NCI-H748 (cell line): ENCODE results near the gene CCDC50.
A peak's percentile ranks its signal among the peaks of the same experiment; 100 is the strongest.

Experiments
- DNase-seq: peaks from one replicate; lab custom pipeline; 2025; ENCODE audit not compliant: unreplicated experiment; lab: John Stamatoyannopoulos, UW

Gene CCDC50

GRCh38 chr3:191316876-191317603, 12.2 kb upstream of the CCDC50 start:
- DNase-seq = no peak

- DNase-seq = no peak
Measured at GRCh38 chr3:191320316-191320715, 8.9 kb upstream of the CCDC50 start.

- DNase-seq = no peak
Measured at GRCh38 chr3:191321019-191321767, 8.0 kb upstream of the CCDC50 start.

- no peak for DNase-seq
Measured at GRCh38 chr3:191324936-191325335, 4.3 kb upstream of the CCDC50 start.

DNA sequence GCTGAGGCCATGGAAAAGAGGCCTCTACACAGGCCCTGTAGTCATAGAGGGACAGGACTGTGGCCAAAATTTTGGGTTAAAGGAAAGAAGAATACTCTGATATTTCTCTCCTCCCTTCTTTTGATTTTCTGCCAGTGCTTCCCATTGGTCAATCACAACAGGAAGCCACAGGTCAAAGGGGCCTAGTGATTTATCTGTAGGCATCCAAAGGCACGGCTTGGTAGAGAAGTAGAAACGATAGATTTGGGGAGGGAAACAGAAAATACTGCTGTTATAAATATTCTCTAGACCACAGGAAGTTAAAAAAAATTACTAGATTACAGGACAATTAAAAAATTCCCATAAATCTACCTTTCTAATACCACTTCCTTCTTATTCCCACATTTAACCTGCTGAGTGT, 1.7 kb upstream of the CCDC50 start:
- no peak for DNase-seq

DNA sequence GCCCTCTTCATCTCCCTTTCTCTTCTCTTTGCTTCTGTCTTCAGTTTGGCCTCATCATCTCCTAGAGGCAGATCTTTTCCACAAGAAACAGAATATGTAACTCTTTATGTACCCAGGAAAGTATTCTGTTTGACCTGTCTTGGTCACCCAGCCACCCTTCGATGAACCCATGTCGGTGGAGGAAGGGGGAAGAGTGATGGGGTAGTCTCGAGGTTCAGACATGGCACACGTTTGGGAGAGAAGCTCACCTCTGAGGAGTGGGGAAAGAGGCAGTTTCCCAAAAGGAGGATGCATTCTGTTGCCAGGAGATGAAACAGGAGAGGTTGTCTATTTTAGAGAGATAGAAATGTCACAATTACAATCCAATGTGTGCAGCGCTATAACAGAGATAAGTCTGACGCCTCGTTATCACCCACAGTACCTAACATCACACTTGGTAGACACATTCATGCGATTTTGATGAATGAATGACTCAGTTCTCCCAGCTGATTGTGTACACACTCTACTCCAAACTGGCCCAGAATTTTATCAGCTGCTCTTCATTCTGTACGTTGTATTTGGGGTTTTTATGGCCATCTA, 722 bp upstream of the CCDC50 start:
- DNase-seq = peak; percentile 8

DNA sequence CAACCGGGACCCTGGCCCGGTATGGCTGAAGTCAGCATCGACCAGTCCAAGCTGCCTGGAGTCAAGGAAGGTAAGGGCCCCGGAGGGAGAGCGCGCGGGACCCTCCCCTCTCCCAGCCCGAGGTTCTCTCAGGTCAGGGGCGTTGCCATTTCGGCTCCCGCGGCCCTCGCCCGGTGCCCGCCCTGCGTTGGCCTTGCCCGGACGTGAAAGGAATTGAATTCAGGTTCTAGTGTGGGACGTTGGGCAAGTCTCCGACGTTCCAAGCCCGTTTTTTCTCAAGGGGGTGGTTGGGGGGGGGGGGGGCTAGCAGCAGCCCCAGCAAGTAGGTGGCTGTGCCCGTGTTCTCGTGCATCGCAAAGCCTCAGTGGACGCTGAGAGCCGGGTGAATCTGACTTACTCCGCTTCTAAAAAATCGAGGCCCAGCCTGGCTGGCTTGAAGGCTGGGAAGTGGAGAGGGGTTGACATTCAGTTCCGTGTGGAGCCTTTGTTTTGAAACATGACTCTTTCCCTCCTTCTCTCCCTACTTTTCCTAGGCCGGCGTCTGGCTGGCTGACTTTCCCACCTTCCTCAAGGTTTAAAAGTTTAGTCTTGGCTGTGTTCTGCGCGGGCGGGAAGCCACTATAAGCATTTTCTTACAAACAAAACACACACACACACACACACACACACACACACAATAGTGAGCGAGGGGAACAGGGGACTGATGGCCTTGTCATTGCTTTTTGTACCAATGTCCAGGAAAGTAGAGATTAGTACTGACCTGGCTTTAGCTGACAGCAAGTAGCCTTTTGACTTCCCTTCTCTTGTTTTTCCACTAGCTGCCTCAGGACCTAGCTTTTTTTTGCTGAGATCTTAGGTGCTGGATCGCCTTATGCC, 698 bp downstream of the CCDC50 start, which contains the start of gene UTS2B:
UTS2B (minus strand) TSS at position 873 of the 876 bp plus-strand sequence. CDS start 48,337 bp downstream, outside the sequence.
- peak; percentile 59 for DNase-seq

GRCh38 chr3:191330530-191331048, 1.4 kb downstream of the CCDC50 start:
- DNase-seq = no peak

GRCh38 chr3:191331388-191331787, 2.2 kb downstream of the CCDC50 start:
- DNase-seq = no peak

- DNase-seq = no peak
Measured at GRCh38 chr3:191333298-191333880, 4.2 kb downstream of the CCDC50 start.

DNA sequence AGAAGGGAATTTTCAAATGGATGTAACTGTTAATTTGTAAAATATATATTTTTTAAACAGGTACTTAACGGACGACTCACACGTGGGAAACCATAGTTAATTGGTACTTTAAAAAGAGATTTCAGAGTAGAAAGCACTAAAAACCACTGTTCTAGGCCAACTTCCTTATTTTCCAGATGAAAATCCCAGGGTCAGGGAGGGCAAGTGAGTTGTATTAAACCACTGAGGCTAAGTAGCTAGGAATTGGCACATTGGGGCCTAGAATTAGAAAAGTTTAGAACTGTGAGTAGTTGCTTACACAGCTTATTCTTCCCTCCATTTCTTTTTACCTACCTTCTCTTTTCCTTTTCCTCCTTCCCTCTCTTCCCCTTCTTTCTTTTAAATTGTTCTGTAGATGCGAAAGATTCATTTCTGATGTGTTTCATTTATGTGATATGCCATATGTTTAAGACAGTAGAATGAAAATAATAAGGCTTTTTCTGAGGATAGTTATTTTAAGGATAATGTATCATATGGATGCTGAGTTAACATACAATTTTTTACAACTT, 5.2 kb downstream of the CCDC50 start:
- no peak for DNase-seq

- no peak for DNase-seq
Measured at GRCh38 chr3:191336833-191337232, 7.6 kb downstream of the CCDC50 start.

DNA sequence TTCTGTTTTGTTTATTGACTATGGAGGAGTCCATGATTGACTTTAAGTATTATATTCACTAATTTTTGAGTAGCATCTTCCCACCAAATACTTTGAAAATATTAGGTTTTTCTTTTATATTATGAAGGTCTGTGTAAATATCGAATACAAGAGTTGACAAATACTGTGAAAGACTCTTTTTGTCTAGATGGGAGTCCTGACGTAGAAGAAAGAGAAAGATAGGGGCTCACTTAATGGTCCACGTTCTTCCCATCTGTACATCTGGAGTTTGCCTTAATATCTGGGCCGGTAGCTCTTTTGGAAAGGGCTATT, 8.9 kb downstream of the CCDC50 start:
- no peak for DNase-seq

DNA sequence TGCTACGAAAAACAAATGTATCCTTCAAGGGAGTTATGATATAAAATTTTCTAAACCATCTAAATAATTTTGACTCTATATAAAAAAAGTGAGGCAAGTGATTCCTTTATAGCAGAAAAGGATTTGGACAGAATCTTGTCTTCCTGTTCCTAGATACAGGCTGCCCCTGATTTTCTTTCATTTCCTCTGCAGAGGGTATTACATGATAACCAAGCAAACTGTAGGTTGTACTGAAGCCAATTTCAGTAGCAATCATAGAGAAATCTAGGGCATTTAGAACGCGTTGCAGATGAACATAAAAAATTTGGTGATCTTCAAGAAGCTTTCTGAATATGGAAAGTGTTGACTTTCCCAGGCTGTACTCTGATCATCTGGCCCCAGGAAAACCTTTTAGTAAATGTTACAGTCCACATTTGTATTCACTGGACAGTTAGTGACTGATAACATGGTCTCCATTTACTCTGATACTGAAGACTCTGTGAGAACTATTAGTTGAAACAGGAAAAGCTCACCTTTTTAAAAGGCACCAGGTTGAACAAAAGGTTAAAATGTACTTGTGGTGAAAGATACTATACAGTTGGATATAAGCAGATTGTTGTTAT, 10.2 kb downstream of the CCDC50 start:
- DNase-seq = no peak

- DNase-seq = no peak
Measured at GRCh38 chr3:191340351-191340750, 11.2 kb downstream of the CCDC50 start.

- DNase-seq = no peak
Measured at GRCh38 chr3:191340966-191341365, 11.8 kb downstream of the CCDC50 start.

DNA sequence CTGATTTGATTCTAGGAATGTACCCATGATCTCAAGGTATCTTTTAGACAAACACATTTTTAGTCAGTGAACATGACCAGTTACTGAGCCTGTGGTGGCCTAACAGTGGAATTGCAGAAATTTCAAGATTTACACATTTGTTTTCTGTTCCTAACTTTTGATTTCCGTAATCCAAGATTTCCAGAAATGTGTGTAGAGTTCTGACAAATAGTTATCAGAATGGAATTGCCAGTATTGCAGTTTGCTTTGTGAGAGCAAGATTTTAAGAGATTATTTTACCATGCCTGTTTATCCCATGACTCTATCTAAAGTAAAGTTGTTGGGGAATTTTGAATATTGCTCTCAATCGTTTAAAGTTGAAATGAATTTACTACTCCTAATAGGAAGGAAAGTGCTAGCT, 12.8 kb downstream of the CCDC50 start:
- no peak for DNase-seq

- no peak for DNase-seq
Measured at GRCh38 chr3:191342411-191342810, 13.2 kb downstream of the CCDC50 start.

GRCh38 chr3:191343115-191343514, 13.9 kb downstream of the CCDC50 start:
- no peak for DNase-seq

- DNase-seq = no peak
Measured at GRCh38 chr3:191343913-191344312, 14.7 kb downstream of the CCDC50 start.
